HG02973 (cell line): ENCODE results near the gene ORMDL3.
"Not testable (repeated sequence)": the region's sequence is repeated elsewhere in the genome, so short reads cannot be mapped to it uniquely, and the experiment has no call there.

ENCODE experiments used
- ATAC-seq: cut with Tn5 transposase; IDR thresholded peaks from one replicate; pipeline ENCODE4 v1.9.1; 2021; ENCODE audit warnings: moderate library complexity; ENCODE audit not compliant: unreplicated experiment

Gene ORMDL3

DNA sequence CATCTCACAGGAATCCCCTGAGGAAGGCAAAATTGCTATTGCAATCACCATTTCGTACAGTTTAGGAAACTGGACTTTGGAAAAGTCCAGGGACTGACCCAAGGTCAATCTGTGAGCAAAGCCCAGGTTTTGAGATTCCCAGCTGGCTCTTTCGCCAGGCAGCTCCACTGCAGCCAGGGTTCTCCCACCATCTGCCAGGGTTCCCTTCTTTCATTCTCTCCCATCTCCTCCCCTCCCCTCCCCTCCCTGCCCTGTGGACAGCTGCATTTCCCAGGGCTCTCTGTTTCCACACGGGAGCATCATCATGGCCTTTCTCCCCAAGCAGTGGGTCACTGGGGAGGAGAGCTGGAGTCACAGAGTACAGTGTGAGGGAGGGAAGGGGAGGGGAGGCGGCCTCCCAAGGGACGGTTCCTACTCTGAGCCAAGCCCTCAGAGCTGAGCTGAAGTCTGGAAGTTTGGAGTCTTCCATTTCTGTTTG is 23.5 kb upstream of the ORMDL3 start:
- ATAC-seq: no peak

DNA sequence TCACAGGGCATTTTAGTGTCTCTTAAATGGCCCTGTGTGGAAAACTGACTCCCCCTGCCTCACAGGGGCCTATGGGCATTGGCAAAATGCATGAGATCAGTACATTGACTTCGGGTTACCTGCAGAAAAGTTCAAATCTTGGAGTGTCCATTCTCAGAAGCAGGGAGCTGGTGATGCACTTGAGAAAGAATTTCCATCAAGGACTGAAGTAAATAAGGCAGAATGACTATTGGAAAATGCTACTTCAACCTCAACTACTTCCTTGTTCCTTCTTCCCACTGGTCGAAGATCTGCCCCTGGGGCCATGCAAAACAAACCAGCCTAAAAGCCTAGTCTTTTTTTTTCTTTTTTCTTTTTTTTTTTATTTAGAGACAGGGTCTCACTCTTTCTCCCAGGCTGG is 21.6 kb upstream of the ORMDL3 start:
- ATAC-seq: no peak

DNA sequence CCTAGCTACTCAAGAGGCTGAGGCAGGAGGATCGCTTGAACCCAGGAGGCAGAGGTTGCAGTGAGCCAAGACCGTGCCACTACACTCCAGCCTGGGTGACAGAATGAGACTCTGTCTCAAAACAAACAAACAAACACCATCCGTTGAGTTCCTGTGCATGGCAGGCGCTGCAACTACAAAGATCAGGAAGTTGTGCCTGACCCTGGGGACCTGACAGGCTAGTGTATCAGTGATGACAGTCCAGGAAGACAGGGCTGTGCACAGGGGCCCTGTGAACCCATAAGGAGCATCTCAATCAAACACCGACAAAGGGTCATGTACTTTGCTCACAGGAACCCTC is 21.1 kb upstream of the ORMDL3 start:
- not testable (repeated sequence) for ATAC-seq

DNA sequence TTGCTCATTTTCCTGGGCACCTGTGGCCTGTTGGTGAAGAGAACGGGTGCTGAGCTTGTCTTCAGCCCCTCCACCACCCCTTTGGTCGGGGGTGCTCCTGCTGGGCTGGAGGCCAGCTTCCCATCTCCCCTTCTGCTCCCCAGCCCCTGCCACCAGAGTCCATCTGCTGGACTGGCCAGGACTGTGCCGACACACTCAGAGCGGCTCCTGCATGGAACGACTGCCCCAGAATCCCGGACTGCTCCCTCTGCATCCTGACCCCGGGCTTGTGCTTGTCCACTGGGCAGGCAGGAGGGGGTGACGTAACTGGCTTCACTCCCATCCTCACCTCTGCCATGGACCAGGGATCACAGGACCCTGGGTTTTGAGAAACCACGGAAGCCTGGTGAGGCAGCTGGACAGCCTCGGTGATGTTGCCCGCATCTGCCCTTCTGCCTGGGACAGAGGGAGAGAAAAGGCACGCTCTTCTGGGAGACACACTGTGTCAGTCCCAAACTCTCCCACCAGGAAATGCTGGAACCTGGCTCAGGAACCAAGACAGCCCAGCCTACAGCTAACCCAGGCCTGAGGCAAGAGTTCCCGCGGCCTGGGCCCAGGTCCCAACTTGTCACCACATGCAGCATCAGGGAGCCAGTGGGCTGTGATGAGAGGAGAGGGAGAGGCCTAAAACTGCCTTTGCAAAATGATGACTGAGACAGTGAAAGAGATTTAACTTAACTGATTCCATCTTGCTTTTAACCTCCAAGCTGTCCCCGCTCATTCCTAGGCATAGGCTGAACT is 19.3 kb upstream of the ORMDL3 start:
- no peak for ATAC-seq

DNA sequence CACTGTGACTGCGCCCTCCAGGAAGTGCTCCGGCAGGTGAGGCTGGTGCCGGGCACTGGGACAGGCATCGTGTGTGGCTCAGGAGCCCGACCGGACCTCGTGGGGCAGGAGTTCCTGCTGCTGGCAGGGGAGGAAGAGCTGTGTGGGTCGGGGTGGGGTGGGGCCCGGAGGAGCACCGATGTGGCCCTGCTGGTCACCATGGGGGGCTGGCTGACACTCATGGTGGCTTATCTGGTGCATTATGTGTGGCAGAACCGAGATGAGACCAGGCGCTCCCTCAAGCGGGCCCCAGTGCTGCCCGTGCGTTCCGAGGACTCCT is 17.0 kb upstream of the ORMDL3 start:
- ATAC-seq: no peak

DNA sequence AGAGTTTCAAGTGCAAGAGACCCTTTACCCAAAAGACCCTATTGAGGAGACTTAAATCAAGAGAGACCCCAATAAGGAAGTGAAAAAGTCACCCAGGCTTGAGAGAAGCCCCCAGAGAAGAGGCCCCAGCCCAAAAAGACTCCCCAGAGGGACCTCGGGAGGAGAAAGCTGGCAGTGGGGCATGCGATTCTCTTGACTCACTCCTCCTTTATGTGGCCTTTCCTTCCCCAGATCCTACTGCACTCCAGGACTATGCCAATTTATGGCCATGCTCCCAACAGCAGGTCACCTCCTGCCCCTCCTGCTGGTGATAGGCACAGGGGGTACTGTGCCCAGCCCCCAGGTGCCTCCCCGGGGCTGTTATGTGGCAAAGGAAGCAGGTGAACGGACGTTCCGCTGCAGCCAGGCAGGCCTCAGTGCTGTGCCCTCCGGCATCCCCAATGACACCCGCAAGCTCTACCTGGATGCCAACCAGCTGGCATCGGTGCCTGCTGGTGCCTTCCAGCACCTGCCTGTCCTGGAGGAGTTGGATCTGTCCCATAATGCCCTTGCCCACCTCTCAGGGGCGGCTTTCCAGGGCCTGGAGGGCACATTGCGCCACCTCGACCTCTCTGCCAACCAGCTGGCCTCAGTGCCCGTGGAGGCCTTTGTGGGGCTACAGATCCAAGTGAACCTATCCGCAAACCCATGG is 16.4 kb upstream of the ORMDL3 start:
- ATAC-seq: no peak

DNA sequence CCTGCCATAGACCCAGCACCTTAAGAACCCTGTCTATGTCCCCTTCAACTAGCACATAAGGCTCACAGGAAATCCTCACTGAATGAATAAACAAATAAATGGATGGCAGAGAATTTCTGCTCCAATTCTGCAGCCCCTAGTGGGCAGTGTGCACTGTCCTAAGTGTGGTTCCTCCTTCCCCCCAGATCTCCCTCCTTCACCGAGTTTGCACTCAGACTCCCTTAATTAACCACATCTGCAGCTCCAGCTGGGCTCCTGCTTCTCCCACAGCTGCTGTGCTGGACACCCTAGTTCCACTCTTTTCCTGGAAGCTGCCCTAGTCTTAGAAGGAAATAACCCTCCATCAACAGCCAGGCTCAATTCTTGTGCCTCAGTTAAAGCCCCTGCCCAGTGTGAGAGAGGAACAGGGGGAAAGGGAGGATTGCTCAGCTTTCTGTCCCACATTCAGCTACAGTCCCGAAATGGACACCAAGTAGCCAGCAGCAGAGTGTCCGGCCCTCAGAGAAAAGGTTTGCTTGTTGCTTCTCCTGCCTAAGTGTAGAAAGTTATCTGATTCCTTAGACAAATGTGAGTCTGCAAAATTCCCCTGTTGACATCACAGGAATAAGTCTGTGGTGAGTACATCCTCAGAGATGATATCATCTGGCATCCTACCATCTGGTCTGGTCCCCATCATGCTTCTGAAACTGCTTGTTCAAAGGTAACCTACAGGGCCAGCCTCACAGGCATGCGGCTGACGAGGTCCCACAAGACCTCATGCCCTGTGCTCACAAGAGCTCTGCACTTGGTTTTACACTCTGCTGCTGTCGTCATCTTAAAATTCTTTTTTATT is 12.4 kb upstream of the ORMDL3 start:
- no peak for ATAC-seq

DNA sequence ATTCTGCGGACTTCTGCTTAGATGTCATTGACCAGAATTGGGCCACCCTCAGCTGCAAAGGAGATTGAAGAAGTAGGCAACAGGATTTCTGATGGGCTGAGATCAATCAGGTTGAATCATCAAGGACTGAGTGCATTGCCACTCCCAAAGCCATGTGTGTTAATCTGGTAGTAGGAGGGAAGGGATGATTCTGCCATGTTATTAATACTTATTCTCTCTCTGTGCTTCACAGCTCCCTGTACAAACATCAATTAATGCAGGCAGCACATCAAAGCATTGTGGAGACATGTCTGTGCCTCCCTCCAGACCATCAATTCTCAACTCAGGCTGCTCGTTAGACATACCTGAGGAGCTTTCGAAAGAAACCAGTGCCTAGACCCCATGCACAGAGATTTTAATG is 11.7 kb upstream of the ORMDL3 start:
- ATAC-seq: no peak

DNA sequence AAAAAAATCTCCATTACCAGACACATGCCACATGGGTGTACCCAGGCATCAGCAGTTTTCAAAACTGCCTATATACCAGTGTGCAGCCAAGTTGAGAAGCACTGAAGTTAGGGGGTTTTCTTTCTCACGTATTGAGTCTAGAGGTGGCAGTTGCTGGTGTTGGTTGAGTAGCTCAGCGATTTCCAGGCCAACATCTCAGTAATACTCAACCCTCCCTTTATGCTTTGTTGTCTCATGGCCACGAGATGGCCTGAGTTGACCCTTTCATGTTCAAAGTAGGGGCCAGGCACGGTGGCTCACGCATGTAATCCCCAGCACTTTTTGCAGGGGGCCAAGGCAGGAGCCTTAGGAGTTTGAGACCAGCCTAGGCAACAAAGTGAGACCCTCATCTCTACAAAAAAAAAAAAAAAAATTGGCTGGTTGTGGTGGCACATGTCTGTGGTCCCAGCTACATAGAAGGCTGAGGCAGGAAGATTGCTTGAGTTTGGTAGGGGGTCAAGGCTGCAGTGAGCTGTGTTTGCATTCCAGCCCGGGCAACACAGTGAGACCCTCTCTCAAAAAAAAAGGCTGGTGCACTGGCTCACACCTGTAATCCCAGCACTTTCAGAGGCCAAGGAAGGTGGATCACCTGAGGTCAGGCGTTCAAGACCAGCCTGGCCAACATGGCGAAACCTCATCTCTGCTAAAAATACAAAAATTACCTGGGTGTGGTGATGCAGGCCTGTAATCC is 10.9 kb upstream of the ORMDL3 start:
- ATAC-seq: no peak

DNA sequence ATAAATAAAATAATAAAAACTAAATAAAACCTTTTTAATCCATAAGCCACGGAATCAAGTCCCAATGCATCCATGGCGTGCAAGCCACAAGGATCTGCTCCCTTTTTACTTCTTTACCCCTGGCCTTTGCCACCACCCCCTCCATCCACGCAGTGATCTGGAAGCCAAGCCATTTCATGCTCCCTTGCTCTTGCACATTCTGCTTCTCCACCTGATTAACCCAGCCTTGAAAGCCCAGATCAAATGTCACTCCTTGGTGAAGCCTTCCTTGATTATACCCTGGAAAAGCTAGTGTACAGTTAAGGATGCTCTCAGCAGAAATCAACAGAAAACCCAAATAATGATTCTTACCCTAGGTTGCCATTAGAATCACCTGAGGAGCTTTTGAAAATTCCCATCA is 10.0 kb upstream of the ORMDL3 start:
- no peak for ATAC-seq

DNA sequence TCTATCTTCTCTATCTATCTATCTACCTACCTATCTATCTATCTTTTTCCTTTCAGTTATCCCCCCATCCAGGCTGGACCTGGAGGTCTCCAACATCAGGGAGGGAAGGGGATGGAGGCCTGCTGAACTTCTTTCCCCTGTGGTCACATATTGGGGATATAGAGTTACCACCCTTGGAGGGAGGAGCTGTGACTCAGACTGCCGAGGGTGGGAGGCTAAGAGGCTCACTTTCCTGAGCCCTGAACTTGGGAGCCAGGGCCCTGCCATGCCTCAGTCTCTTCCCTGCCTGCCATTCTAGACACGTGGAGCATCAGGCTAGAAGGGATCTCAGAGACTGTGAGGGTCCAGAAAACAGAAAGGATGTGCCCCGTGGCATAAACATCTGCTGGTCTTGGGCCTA is 8.5 kb upstream of the ORMDL3 start:
- ATAC-seq: no peak

DNA sequence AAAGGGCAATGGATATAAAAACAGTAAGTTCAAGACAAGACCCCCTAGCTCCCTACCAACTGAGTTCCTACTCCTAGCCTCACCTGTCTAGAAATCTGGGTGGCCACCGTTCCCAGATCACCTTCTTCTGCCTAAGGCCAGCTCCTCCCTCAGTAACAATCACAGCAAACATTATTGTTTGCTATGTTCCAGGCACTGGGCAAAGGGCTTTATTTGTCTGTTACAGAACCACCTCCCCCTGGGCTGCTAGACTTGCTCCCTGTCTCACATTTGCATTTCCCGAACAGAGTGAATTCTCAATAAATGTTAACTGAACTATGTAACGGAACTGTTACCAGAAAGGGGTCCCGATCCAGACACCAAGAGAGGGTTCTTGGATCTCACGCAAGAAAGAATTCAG is 6.9 kb upstream of the ORMDL3 start:
- ATAC-seq: no peak

DNA sequence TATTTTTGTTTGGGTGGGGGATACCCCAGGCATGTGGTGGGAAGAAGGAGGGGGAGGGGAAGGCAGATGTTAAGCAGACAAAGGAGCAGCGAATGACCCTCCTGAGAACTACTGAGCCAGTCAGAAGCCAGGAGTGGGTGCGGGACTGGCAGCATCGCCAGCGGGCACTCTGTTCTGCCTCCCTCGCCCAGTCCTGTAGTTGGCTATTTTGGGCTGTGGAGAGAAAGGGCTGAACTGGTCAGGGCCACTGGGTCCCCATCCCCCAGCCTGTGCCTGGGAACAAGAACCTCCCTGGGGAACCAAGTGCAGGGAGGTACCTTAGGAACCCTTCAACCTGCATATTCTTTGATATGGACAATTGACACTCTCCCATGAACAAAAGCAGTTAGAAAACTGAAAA is 6.5 kb upstream of the ORMDL3 start:
- ATAC-seq: no peak

DNA sequence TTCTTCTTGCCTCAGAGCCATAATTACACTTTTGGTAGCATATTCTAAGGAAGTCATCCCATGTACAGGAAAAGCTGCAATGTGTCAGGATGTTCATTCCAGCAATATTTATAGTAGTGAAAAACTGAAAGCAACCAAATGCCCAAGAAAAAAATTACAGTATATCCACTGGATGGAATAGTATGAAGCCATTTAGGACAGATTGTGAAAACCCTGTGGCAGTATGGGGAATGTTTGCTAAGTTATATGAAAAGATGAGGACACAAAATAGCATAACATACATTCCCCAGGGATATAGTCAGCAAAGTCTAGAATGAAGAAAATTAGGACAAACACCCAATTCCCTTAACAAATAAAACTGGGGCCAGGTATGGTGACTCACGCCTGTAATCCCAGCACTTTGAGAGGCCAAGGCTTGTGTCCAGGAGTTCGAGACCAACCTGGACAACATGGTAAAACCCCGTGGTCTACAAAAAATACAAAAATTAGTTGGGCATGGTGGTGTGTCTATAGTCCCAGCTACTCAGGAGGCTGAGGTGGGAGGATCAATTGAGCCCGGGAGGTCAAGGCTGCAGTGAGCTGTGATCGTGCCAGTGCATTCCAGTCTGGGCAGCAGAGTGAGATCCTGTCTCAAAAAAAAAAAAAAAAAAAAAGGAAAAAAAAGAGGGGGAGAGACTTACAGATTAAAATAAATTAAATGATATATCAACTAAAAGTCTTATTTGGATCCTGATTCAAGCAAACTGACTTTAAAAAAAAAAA is 2.4 kb upstream of the ORMDL3 start:
- no peak for ATAC-seq

DNA sequence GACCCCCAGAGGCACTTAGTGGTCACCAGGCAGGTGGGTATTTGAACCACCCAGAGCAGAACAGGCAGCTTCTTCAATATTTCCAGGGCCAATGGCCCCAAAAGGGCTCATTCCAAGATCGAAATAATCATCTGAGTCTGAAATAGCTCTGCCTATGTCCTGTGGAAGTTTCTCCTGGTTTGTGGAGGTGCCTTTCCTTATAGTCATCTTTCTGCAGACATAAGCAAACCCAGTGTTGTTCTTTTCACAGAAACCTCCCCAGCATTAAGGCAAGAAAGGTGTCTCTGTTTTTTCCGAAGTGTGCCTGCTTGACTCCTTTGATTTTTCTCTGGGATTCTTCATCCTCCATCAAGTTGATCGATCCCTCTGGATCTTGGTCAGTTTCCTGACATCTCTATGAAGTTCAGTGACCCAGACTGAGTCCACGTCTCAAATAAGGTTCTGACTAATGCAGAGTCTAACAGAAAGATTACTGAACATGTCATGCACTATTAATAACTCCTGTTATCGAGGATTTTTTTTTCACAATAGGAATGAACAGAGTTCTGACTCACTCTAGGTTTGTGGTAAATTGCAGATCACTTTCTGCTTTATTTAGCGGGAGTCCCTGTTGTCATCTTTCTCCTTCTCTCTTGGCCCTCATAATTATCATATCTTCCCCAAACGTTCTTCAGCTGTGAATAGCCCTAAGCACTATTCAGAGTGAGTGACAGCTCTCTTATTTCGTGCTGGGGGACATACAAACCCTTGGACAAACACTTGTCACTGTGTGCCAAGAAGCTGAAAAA is 1.7 kb upstream of the ORMDL3 start:
- ATAC-seq: no peak

DNA sequence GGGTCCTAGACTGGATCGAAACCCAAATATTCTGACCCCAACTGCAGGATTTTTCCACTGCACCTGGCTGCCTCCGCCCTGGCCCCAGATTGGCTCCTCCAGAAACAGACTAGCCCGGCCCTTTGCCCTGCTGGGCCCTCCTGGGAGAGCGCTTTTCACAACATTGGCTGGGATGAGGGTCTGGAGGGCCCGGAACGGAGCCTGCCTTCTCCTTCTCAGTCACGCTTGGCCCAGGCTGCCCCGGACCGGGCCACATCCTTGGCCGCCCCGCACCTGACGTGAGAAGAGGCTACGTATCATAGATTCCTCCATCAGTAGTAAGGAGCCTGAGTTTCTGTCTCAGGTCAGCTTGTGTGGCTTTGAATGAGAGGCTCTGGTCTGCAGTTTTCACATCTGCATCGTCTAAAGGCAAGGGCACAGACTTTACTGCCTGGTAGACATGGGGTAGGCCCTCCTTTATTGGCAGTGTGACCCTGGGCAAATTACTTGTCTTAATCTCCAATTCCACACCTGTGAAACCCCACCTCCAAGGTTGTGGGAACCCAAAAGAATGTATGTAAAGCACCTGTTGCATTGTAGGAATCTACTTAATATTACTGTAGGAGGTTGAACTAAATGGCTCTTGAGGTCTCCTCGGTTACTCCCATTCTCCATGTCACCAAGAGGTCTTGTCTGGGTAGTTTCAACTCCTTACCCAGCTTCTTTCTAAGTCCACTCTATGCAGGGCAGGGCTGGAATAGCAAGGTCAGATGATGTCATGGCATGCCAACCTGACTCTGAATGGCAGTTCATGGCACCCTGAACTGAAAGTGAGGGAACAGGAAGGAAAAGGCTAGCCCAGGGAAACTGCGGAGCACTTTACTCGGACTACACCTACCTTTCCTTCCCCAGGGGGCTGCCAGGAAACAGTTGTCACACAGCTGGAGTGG is 792 bp upstream of the ORMDL3 start:
- peak; percentile 3 for ATAC-seq

DNA sequence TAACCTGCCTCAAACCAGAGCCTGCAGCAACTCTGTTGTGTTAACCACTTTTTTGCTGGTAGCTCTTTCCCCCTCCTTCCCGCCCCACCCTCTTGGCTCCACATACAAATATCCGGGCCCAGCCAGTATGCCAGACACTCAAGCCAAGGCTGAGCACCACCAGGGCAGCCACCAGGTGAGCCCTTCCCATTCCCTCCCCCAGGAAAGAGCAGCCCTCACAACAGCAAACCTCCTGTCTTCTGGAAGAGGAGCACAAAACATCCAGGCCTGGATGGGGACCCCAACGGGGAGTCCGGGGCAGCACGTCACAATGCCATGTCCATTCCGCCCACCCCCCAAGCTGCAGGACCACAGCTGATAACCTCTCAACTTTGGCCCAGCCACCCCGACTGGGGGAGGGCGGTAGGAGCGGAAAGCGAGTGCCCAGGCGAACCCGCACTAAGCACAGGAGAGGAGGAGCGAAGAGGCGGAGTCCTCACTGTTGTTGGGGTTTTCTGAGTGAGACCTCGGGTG is 757 bp downstream of the ORMDL3 start:
- peak; percentile 14 for ATAC-seq

DNA sequence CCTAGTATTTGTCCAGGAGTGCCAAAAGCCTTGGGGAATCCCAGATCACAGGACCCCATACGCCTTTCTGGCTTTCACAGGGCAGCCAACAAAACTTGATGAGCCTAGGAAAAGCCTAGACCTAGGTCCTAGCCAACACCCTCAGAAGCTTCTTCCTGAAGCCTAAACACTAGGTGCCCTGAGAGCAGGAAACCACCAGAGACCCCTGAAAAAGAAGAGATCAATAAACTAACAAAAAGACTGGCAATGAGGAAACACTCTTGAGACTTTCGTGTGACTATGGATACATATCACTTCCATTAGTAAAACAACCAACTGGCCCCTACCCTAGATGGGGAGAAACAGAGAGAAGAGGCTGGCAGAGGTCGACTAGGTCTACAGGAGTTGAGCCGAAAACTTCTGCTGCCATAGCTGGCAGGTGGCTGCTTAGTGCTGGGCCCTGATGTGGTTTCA is 1.2 kb downstream of the ORMDL3 start:
- peak; percentile 9 for ATAC-seq
